ENCODE measurements around the gene CTNNBL1.

The CTNNBL1 gene

GRCh38 chr20:37846573-37846972, 152.7 kb downstream of the CTNNBL1 start:
- H3K27ac ChIP-seq = peak overlapping the region; percentile 64
- TF ChIP-seq ZFX (IDR thresholded peaks at IDR 0.05; ENCODE audit: borderline replicate concordance) = no peak
- TF ChIP-seq, protein P1, sequence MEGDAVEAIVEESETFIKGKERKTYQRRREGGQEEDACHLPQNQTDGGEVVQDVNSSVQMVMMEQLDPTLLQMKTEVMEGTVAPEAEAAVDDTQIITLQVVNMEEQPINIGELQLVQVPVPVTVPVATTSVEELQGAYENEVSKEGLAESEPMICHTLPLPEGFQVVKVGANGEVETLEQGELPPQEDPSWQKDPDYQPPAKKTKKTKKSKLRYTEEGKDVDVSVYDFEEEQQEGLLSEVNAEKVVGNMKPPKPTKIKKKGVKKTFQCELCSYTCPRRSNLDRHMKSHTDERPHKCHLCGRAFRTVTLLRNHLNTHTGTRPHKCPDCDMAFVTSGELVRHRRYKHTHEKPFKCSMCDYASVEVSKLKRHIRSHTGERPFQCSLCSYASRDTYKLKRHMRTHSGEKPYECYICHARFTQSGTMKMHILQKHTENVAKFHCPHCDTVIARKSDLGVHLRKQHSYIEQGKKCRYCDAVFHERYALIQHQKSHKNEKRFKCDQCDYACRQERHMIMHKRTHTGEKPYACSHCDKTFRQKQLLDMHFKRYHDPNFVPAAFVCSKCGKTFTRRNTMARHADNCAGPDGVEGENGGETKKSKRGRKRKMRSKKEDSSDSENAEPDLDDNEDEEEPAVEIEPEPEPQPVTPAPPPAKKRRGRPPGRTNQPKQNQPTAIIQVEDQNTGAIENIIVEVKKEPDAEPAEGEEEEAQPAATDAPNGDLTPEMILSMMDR (IDR thresholded peaks at IDR 0.05) = no peak

GRCh38 chr20:37848706-37849105, 154.9 kb downstream of the CTNNBL1 start:
- TF ChIP-seq, protein P1 (IDR thresholded peaks at IDR 0.05) = no peak
- TF ChIP-seq ZFX (IDR thresholded peaks at IDR 0.05; ENCODE audit: borderline replicate concordance) = no peak
- H3K27ac ChIP-seq = no peak overlapping the region

DNA sequence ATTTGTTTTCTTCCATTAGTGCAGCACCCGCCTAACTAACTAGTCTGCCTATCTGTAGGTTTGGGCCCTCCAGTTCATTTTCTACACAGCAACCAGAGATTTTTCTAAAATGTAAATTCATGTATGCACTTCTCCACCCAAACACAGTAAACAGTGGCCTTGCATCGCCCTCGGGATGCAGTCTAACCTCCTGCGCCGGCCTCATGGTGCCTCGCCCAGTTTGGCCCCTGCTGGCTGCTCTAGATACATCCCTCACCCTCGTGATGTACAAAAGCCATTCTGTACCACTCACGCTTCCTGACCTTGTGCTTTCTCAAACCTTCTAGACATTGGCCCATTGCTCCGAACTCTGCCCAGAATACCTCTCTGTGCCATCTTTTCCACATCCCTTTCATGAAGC, 155.3 kb downstream of the CTNNBL1 start:
- no peak overlapping the region for H3K27ac ChIP-seq
- TF ChIP-seq, protein P1 (IDR thresholded peaks at IDR 0.05) = no peak
- no peak for TF ChIP-seq ZFX (IDR thresholded peaks at IDR 0.05; ENCODE audit: borderline replicate concordance)

DNA sequence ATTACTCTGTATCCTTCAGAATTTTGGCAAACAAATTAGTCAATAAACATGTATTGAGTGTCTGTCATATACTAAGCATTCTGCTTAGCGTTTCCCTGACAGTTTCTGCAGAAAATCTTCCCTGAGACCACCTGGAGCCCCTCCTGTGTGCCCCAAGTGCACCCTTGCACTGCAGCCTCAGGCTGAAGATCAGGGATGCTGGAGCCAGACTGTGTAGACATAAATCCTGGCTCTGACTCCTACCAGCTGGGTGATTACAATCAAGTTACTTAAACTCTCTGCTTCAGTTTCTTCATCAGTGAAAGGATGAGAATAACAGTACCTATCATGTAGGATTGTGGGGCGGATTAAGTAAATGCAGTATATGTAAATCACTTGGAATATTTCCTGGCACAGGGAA, 155.7 kb downstream of the CTNNBL1 start:
- TF ChIP-seq, protein P1 (IDR thresholded peaks at IDR 0.05) = no peak
- TF ChIP-seq ZFX (IDR thresholded peaks at IDR 0.05; ENCODE audit: borderline replicate concordance) = no peak
- H3K27ac ChIP-seq = no peak overlapping the region

DNA sequence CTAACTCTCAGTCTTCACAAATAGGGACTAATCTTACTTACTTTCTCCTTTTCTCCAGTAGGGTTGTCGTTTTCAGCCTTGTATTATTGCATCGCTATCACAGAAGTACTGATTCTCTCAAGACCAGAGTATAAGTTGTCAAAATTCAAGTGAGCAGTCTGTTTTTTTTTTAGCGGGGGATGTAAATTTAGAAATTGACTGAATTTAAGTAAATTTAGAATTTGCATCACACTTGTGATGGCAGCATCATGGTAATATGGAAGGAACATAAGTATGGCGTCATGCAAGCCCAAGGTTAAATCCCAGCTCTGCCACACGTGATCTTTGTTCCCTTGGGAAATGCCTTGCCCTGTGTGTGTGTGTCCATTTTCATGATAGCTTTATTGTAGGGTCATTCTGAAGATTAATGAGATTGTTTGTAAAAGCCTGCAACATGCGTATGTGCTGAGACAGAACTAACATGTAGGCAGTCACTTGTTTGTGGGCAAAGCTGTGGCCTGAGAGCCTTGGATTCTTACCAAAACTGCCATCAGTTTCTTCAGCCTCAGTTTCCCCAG, 156.3 kb downstream of the CTNNBL1 start:
- H3K27ac ChIP-seq = no peak overlapping the region
- TF ChIP-seq ZFX (IDR thresholded peaks at IDR 0.05; ENCODE audit: borderline replicate concordance) = no peak
- TF ChIP-seq, protein P1 (IDR thresholded peaks at IDR 0.05) = no peak

- H3K27ac ChIP-seq = no peak overlapping the region
- TF ChIP-seq, protein P1 (IDR thresholded peaks at IDR 0.05) = no peak
- no peak for TF ChIP-seq ZFX (IDR thresholded peaks at IDR 0.05; ENCODE audit: borderline replicate concordance)
Observed at GRCh38 chr20:37850724-37851355, 157.0 kb downstream of the CTNNBL1 start.

DNA sequence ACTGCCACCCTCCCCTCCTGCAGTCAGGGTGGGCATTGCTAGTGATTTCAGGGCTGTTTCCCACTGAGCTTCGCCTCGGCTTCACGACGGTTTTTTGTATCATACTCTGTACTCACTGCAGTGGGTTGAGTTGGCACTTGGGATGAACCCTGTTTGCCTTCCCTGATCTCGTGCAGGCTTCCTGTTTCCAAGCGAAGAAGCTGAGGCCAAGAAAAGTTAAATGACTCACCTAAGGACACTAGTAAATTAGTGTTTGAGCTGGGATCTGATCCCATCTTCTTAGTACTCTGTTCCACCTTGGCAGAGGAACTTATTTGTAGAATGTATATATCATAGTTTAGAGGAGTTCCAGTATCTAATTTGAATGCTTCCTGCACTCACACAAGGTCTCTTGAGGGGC, 158.8 kb downstream of the CTNNBL1 start:
- H3K27ac ChIP-seq = no peak overlapping the region
- TF ChIP-seq, protein P1 (IDR thresholded peaks at IDR 0.05) = no peak
- TF ChIP-seq ZFX (IDR thresholded peaks at IDR 0.05; ENCODE audit: borderline replicate concordance) = no peak
